Measurements from ENCODE around the gene PTPRT.

DNA sequence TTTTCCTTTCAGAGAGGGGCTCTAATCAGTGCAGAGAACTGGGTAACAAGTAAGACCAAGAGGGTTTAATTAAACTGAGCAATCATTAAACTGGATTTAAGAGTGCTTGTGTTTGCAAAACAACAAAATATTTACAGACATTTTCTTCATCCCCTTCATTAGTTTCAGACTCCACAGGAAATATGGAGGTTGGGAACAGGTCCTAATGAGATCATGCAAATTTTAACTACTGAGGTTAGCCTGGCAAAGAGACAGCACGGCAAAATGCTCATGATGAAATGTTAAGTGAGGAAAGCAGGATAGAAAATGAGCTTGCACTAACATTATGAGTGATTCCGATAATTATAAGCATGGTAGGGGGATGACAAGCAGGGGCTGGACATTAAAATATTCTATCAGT, 268.9 kb downstream of the PTPRT start:
- TF ChIP-seq, protein P1, sequence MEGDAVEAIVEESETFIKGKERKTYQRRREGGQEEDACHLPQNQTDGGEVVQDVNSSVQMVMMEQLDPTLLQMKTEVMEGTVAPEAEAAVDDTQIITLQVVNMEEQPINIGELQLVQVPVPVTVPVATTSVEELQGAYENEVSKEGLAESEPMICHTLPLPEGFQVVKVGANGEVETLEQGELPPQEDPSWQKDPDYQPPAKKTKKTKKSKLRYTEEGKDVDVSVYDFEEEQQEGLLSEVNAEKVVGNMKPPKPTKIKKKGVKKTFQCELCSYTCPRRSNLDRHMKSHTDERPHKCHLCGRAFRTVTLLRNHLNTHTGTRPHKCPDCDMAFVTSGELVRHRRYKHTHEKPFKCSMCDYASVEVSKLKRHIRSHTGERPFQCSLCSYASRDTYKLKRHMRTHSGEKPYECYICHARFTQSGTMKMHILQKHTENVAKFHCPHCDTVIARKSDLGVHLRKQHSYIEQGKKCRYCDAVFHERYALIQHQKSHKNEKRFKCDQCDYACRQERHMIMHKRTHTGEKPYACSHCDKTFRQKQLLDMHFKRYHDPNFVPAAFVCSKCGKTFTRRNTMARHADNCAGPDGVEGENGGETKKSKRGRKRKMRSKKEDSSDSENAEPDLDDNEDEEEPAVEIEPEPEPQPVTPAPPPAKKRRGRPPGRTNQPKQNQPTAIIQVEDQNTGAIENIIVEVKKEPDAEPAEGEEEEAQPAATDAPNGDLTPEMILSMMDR (IDR thresholded peaks at IDR 0.05; ENCODE audit: low read depth, low read length) = no peak
- TF ChIP-seq POLR2A (IDR thresholded peaks at IDR 0.05; ENCODE audit: extremely low read depth, insufficient read length) (no peak), MYC (IDR thresholded peaks at IDR 0.05; ENCODE audit: low read depth, low read length) (no peak)

All from NB4 (cell line).